K562 (cell line): ENCODE results near the gene PITPNC1. TPM values are rescaled to one million over a fixed set of nuclear protein-coding genes. Genes with fewer than 3 reads are reported as not detected.

Source experiments
- ATAC-seq: fragments of 200-7000 bp; cut with Tn5 transposase; 3 replicates; pipeline ENCODE4 v1.9.1; 2020; ENCODE audit warnings: moderate library complexity
- BruUV-seq: library from RNA; stranded (reverse); fragments of 400-500 nt; replicated peaks from 2 replicates; lab custom pipeline; 2021; lab: Mats Ljungman, UMichigan
- CTCF ChIA-PET: fragments of 300-600 bp; formaldehyde crosslinking; extraction: SDS; loops from one replicate; lab custom pipeline; 2021; ENCODE audit warnings: low intra/inter-chr PET ratio; lab: Yijun Ruan, JAX
- POLR2A ChIA-PET: fragments of 300-600, 350-650 bp; sonication (Branson Sonifier 250); formaldehyde crosslinking; extraction: SDS; loops from one replicate; lab custom pipeline; 2021; ENCODE audit warnings: antibody characterized with exemption, inconsistent platforms; lab: Yijun Ruan, JAX
- DNase-seq, 4 experiments: peaks; one replicate each; pipeline versions ENCODE4 v3.0.0 to v3.0.0-alpha.2; 2011 to 2018; ENCODE audit warnings: low spot score in 3 of 4, mixed read lengths in 3 of 4; ENCODE audit errors: extremely low read depth in 1 of 4
- FAIRE-seq: peaks from 2 replicates; lab custom pipeline; 2011; peaks lifted over from hg19 to GRCh38; lab: Jason Lieb, UNC
- H2AFZ ChIP-seq: 2 replicates; pipeline ENCODE4 v1.6.0; 2011; ENCODE audit warnings: low read depth, low read length, control low read depth, inconsistent platforms
- H3K27ac ChIP-seq: fragments of 200-600 bp; 3 replicates; pipeline ENCODE4 v1.8.0; 2011; ENCODE audit warnings: low read depth, mild to moderate bottlenecking, control low read depth, inconsistent platforms, low read length, moderate library complexity, mixed read lengths; ENCODE audit errors: extremely low read depth
- H3K27me3 ChIP-seq, 2 experiments: fragments of 300-600 bp in 1 of 2; 2 replicates in 1 of 2; 3 replicates in 1 of 2; pipeline versions ENCODE4 v1.6.0 to v1.8.0; 2011; ENCODE audit warnings: inconsistent platforms in 2 of 2, low read length in 2 of 2, mild to moderate bottlenecking in 1 of 2, mixed read lengths in 1 of 2, moderate library complexity in 1 of 2; ENCODE audit not compliant: control insufficient read depth in 2 of 2, insufficient read depth in 2 of 2
- H3K36me3 ChIP-seq: fragments of 300-600 bp; 3 replicates; pipeline ENCODE4 v1.8.0; 2011; ENCODE audit warnings: mild to moderate bottlenecking, low read length, inconsistent platforms; ENCODE audit not compliant: control insufficient read depth, insufficient read depth
- H3K4me1 ChIP-seq, 2 experiments: fragments of 200-600 bp in 1 of 2; replicated peaks in 1 of 2; 2 replicates in 1 of 2; 3 replicates in 1 of 2; pipeline versions ENCODE4 v1.5.1 to v1.8.0; 2011; ENCODE audit warnings: inconsistent platforms in 2 of 2, low read length in 2 of 2, mild to moderate bottlenecking in 1 of 2, mixed read lengths in 1 of 2, moderate library complexity in 1 of 2; ENCODE audit not compliant: control insufficient read depth in 2 of 2, insufficient read depth in 2 of 2
- H3K4me2 ChIP-seq: 2 replicates; pipeline ENCODE4 v1.6.1; 2011; ENCODE audit warnings: low read length, control low read depth, inconsistent platforms, mixed read lengths; ENCODE audit not compliant: insufficient read depth
- H3K4me3 ChIP-seq: fragments of 200-600 bp; sonication (generic), shearing (Covaris generic); 2 replicates; pipeline ENCODE4 v1.5.1; 2016; ENCODE audit warnings: control low read depth, inconsistent platforms
- H3K79me2 ChIP-seq: fragments of 200-600 bp; 3 replicates; pipeline ENCODE4 v1.8.0; 2011; ENCODE audit warnings: low read length, inconsistent platforms; ENCODE audit not compliant: control insufficient read depth, insufficient read depth
- H3K9ac ChIP-seq, 2 experiments: 2 replicates each; pipeline versions ENCODE4 v1.6.0 to v1.6.1; 2011; ENCODE audit warnings: low read depth in 2 of 2, low read length in 2 of 2, control low read depth in 1 of 2, inconsistent platforms in 1 of 2, mild to moderate bottlenecking in 1 of 2, mixed read lengths in 1 of 2; ENCODE audit not compliant: insufficient read depth in 1 of 2
- H3K9me1 ChIP-seq: one replicate; pipeline ENCODE4 v1.6.0; 2011; ENCODE audit warnings: inconsistent platforms, mild to moderate bottlenecking, low read length, moderate library complexity; ENCODE audit not compliant: control insufficient read depth, insufficient read depth
- H3K9me3 ChIP-seq: replicated peaks from 2 replicates; pipeline ENCODE4 v1.5.1; 2011; ENCODE audit warnings: low read depth, low read length, inconsistent platforms; ENCODE audit not compliant: control insufficient read depth, insufficient read depth
- H4K20me1 ChIP-seq: replicated peaks from 2 replicates; pipeline ENCODE4 v1.6.1; 2011; ENCODE audit warnings: low read length, inconsistent platforms, mixed read lengths; ENCODE audit not compliant: control insufficient read depth, insufficient read depth
- CCNT2 ChIP-seq: IDR thresholded peaks from 2 replicates; pipeline ENCODE4 v1.6.1; 2011; ENCODE audit warnings: borderline replicate concordance, low read depth, mild to moderate bottlenecking, moderate library complexity, mixed read lengths, low read length; ENCODE audit not compliant: insufficient read length; ENCODE audit errors: extremely low read depth
- HEY1 ChIP-seq: fragments of 250-450 bp; sonication (Bioruptor Pico); IDR thresholded peaks from 2 replicates; pipeline ENCODE4 v1.5.0; 2020; ENCODE audit warnings: mild to moderate bottlenecking, moderate library complexity, borderline replicate concordance
- KDM4B ChIP-seq, 2 experiments: fragments of 450-650 bp in 1 of 2; sonication (generic) in 1 of 2; IDR thresholded peaks; 2 replicates each; pipeline ENCODE4 v1.6.1; 2016 to 2017; ENCODE audit warnings: borderline replicate concordance in 2 of 2, antibody characterized with exemption in 1 of 2, low read depth in 1 of 2, mild to moderate bottlenecking in 1 of 2
- MGA ChIP-seq: fragments of 450-650 bp; IDR thresholded peaks from 2 replicates; pipeline ENCODE4 v1.6.1; 2016; ENCODE audit warnings: mild to moderate bottlenecking, moderate library complexity
- MTA3 ChIP-seq: fragments of 450-650 bp; formaldehyde crosslinking; IDR thresholded peaks from 2 replicates; pipeline ENCODE4 v1.6.1; 2017; ENCODE audit warnings: mild to moderate bottlenecking, borderline replicate concordance
- PHB ChIP-seq: fragments of 250-450 bp; sonication (Bioruptor Pico); IDR thresholded peaks from 2 replicates; pipeline ENCODE4 v1.5.0; 2021
- RFX5 ChIP-seq: IDR thresholded peaks from 2 replicates; pipeline ENCODE4 v1.6.1; 2011; ENCODE audit warnings: low read depth, mild to moderate bottlenecking, improper control_type of control experiment, low read length
- SREBF2 ChIP-seq: sonication (generic); formaldehyde crosslinking; IDR thresholded peaks from 2 replicates; pipeline ENCODE4 v1.4.0; 2020; ENCODE audit warnings: mild to moderate bottlenecking, missing genetic modification reagents
- ZNF699 ChIP-seq: fragments of 250-450 bp; sonication (Bioruptor Pico); IDR thresholded peaks from 2 replicates; pipeline ENCODE4 v1.8.0; 2021; ENCODE audit warnings: mild to moderate bottlenecking, moderate library complexity; ENCODE audit not compliant: insufficient replicate concordance
- WGBS: fragments of 100-300 bp; shearing (Covaris generic); methylation state at CpG from one replicate; pipeline ENCODE4 v1.1.6; 2016; ENCODE audit warnings: low coverage, mixed read lengths; ENCODE audit not compliant: insufficient coverage; ENCODE audit errors: missing lambda C conversion rate; 5-methylcytosine and 5-hydroxymethylcytosine counted together
- in situ Hi-C: fragments of 300-500 bp; cut with MboI; formaldehyde crosslinking; loops from 4 replicates; pipeline ENCODE4 v1.15.0; 2018; ENCODE audit warnings: inconsistent platforms, mixed read lengths
- intact Hi-C: fragments of 100-400 bp; cut with micrococcal nuclease; formaldehyde crosslinking; loops from 2 replicates; pipeline ENCODE4 v1.14.2; 2022
- polyA plus RNA-seq, 8 experiments: library from polyadenylated mRNA; depleted of rRNA in 4 of 8; stranded (reverse) in 5 of 8; unstranded in 3 of 8; fragments of >200 nt; fragmentation: Nextera tagmentation in 2 of 8; fragmentation: Illumina TruSeq in 1 of 8; extraction: Ambion mirVana in 2 of 8; extraction: Trizol in 1 of 8; gene quantifications; 2 replicates each; pipeline versions ENCODE4 v1.2.1 to v1.2.3, GENCODE V29; 2011 to 2014; ENCODE audit warnings: inconsistent platforms in 1 of 8, missing spikeins in 1 of 8
- total RNA-seq, 7 experiments: library from RNA; depleted of rRNA in 6 of 7; stranded (reverse); fragments of >200 nt in 6 of 7; fragmentation: Illumina TruSeq in 2 of 7; extraction: Trizol in 2 of 7; gene quantifications; 2 replicates each; pipeline versions ENCODE4 v1.2.1 to v1.2.3, GENCODE V29; 2011 to 2021; ENCODE audit warnings: low replicate concordance in 1 of 7

PITPNC1 gene
- total and polyA plus RNA-seq, 9 of the 15 experiments (the other 6 are each of a cell fraction or from before 2014, with no cell fraction given) = 0.11 to 1.1 (median 0.65) TPM

GRCh38 chr17:67557052-67557845 lies 180.2 kb downstream of the PITPNC1 start:
- in situ Hi-C loops = no loop called here
- ATAC-seq (no peak), FAIRE-seq (no peak), DNase-seq (no peak)
- ChIA-PET CTCF (no interaction called here), POLR2A (interaction anchor here (0.6 kb wide), 1 partner anchor 449 kb away, joined by 3 read pairs; no protein-coding TSS in a partner anchor)
- H3K9ac ChIP-seq = no peak overlapping the region
- TF ChIP-seq MGA (no peak), SREBF2 (CRISPR knock-in tag) (no peak), KDM4B (IDR thresholded peaks at IDR 0.05; ENCODE audit: borderline replicate concordance in 2 of 2, low read depth in 1 of 2) (no peak), RFX5 (no peak), PHB (CRISPR knock-in tag) (no peak), CCNT2 (no peak), HEY1 (CRISPR knock-in tag) (no peak), ZNF699 (CRISPR knock-in tag) (no peak), MTA3 (no peak)
- no peak overlapping the region for H2AFZ ChIP-seq
- H4K20me1 ChIP-seq = no peaks in the 10 kb centered on the region
- intact Hi-C loops = no loop called here
- H3K36me3 ChIP-seq = no peaks in the 10 kb centered on the region
- under 1% methylated on average over 11 of the region's 11 CpGs for WGBS
- H3K9me1 ChIP-seq = no peaks in the 10 kb centered on the region
- no peak overlapping the region for H3K4me2 ChIP-seq
- BruUV-seq = no TSS peak
- no peak overlapping the region for H3K4me3 ChIP-seq
- H3K79me2 ChIP-seq = no peaks in the 10 kb centered on the region
- no peaks in the 10 kb centered on the region; a peak in 1 of 5 replicates for H3K4me1 ChIP-seq
- H3K9me3 ChIP-seq = no peaks in the 10 kb centered on the region
- no peak overlapping the region for H3K27ac ChIP-seq
- peaks cover 5 to 34% of the 10 kb centered on the region in 2 experiments; a peak in 4 of 5 replicates for H3K27me3 ChIP-seq
